OCI-LY3 (cell line): ENCODE measurements around the gene E2F3.
A peak's percentile ranks its signal among the peaks of the same experiment; 100 is the strongest.
"Not testable (repeated sequence)": the region's sequence is repeated elsewhere in the genome, so short reads cannot be mapped to it uniquely, and the experiment has no call there.

Source experiments
- H2AFZ ChIP-seq: fragments of 200-600, 300-600 bp; shearing (Covaris generic); 2 replicates; pipeline ENCODE4 v1.6.0; 2014; ENCODE audit warnings: antibody characterized with exemption, low read depth, low read length
- H3K27ac ChIP-seq: fragments of 200-600, 300-600 bp; sonication (generic); 2 replicates; pipeline ENCODE4 v1.5.1; 2014; ENCODE audit warnings: mild to moderate bottlenecking, low read length, moderate library complexity, mixed read lengths
- H3K27me3 ChIP-seq: fragments of 200-600, 300-600 bp; sonication (generic); 2 replicates; pipeline ENCODE4 v1.6.1; 2014; ENCODE audit warnings: low read depth, low read length, mixed read lengths
- H3K36me3 ChIP-seq: fragments of 200-600, 300-600 bp; sonication (generic); replicated peaks from 2 replicates; pipeline ENCODE3; 2014; ENCODE audit warnings: low read depth, low read length, mixed read lengths
- H3K4me1 ChIP-seq: fragments of 300-600, 200-600 bp; sonication (generic); 2 replicates; pipeline ENCODE4 v1.6.1; 2014; ENCODE audit warnings: low read length, mixed read lengths
- H3K4me2 ChIP-seq: fragments of 200-600, 300-600 bp; sonication (generic); 2 replicates; pipeline ENCODE4 v1.6.1; 2014; ENCODE audit warnings: low read length, mixed read lengths
- H3K4me3 ChIP-seq: fragments of 300-600, 200-600 bp; sonication (generic); 2 replicates; pipeline ENCODE4 v1.5.1; 2014; ENCODE audit warnings: antibody characterized with exemption, mild to moderate bottlenecking, low read length, moderate library complexity
- H3K79me2 ChIP-seq: fragments of 300-600, 200-600 bp; shearing (Covaris generic); 2 replicates; pipeline ENCODE4 v1.6.1; 2014; ENCODE audit warnings: mild to moderate bottlenecking, low read length, mixed read lengths
- H3K9ac ChIP-seq: fragments of 300-600, 200-600 bp; shearing (Covaris generic); 2 replicates; pipeline ENCODE4 v1.6.0; 2014; ENCODE audit warnings: mild to moderate bottlenecking, low read length, moderate library complexity
- H3K9me3 ChIP-seq: fragments of 200-600, 300-600 bp; shearing (Covaris generic); 2 replicates; pipeline ENCODE4 v1.6.1; 2014; ENCODE audit warnings: low read length, mixed read lengths; ENCODE audit not compliant: insufficient read depth
- H4K20me1 ChIP-seq: fragments of 200-600, 300-600 bp; sonication (generic); 2 replicates; pipeline ENCODE4 v1.6.1; 2016; ENCODE audit warnings: low read length, mixed read lengths; ENCODE audit not compliant: insufficient read depth
- EZH2phosphoT487 ChIP-seq: fragments of 200-600 bp; shearing (Covaris generic); IDR thresholded peaks from 2 replicates; pipeline ENCODE4 v1.6.1; 2018; ENCODE audit warnings: antibody characterized with exemption, mixed run types, low read depth
- TF ChIP-seq, protein P1 (sequence below): fragments of 200-600, 300-600 bp; sonication (generic); IDR thresholded peaks from 2 replicates; pipeline ENCODE4 v1.5.1; 2014; ENCODE audit warnings: antibody characterized with exemption, low read length, low read depth

The E2F3 gene

DNA sequence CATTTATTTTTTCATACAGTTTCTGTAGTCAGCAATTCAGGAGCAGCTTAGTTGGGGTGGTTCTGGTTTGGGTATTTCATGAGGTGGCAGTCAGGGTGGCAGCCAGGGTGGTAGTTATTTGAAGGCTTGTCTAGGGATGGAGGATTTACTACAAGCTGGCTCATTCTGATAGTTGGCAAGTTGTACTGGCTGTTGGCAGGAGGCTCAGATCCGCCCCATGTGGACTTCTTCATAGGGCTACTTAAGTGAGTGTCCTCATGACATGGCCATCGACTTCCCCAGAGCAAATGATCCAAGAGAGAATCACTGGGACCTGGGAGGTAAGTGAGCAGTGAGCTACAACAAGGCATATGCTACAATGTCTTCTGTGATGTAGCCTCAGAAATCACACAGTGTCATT lies 110.2 kb downstream of the E2F3 start:
- H3K4me2 ChIP-seq: no peak overlapping the region
- H3K36me3 ChIP-seq: no peaks in the 10 kb centered on the region
- no peaks in the 10 kb centered on the region for H3K79me2 ChIP-seq
- no peak overlapping the region for H2AFZ ChIP-seq
- no peak for TF ChIP-seq EZH2phosphoT487
- H3K9ac ChIP-seq: no peak overlapping the region
- H3K27me3 ChIP-seq: no peaks in the 10 kb centered on the region
- no peaks in the 10 kb centered on the region for H4K20me1 ChIP-seq
- H3K4me3 ChIP-seq: no peak overlapping the region
- no peaks in the 10 kb centered on the region for H3K4me1 ChIP-seq
- H3K9me3 ChIP-seq: no peaks in the 10 kb centered on the region
- no peak overlapping the region for H3K27ac ChIP-seq

DNA sequence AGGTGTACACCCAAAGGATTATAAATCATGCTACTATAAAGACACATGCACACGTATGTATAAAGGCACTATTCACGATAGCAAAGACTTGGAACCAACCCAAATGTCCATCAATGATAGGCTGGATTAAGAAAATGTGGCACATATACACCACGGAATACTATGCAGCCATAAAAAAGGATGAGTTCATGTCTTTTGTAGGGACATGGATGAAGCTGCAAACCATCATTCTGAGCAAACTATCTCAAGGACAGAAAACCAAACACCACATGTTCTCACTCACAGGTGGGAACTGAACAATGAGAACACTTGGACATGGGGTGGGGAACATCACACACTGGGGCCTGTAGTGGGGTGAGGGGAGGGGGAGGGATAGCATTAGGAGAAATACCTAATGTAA lies 123.5 kb downstream of the E2F3 start:
- not testable (repeated sequence) for H3K27ac ChIP-seq, H3K27me3 ChIP-seq, H3K9me3 ChIP-seq, H2AFZ ChIP-seq, H3K4me3 ChIP-seq, H3K4me1 ChIP-seq, H3K36me3 ChIP-seq, H3K79me2 ChIP-seq, H3K9ac ChIP-seq, H3K4me2 ChIP-seq, H4K20me1 ChIP-seq

DNA sequence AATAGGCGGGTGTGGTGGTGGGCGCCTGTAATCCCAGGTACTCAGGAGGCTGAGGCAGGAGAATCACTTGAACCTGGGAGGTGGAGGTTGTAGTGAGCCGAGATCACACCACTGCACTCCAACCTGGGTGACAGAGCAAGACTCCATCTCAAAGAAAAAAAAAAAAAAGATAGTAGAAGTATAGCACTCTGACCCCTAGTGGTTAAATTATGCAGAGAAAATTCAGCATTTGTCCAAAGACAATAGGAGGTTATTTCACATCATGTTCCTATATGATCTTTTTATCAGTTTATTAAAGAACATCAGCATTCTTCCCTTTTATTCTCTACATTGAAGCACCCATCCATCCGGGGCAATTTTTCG lies 127.4 kb downstream of the E2F3 start:
- not testable (repeated sequence) for H3K9me3 ChIP-seq, H3K27me3 ChIP-seq, H2AFZ ChIP-seq, H3K27ac ChIP-seq, H3K79me2 ChIP-seq, H3K9ac ChIP-seq, H4K20me1 ChIP-seq, H3K36me3 ChIP-seq
- 0 out of 2 replicates have a peak overlapping the region, but pooled peaks have one; percentile 60 for H3K4me2 ChIP-seq
- peak overlapping the region; percentile 59 for H3K4me3 ChIP-seq
- TF ChIP-seq, protein P1, sequence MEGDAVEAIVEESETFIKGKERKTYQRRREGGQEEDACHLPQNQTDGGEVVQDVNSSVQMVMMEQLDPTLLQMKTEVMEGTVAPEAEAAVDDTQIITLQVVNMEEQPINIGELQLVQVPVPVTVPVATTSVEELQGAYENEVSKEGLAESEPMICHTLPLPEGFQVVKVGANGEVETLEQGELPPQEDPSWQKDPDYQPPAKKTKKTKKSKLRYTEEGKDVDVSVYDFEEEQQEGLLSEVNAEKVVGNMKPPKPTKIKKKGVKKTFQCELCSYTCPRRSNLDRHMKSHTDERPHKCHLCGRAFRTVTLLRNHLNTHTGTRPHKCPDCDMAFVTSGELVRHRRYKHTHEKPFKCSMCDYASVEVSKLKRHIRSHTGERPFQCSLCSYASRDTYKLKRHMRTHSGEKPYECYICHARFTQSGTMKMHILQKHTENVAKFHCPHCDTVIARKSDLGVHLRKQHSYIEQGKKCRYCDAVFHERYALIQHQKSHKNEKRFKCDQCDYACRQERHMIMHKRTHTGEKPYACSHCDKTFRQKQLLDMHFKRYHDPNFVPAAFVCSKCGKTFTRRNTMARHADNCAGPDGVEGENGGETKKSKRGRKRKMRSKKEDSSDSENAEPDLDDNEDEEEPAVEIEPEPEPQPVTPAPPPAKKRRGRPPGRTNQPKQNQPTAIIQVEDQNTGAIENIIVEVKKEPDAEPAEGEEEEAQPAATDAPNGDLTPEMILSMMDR: peak; percentile 24
- H3K4me1 ChIP-seq: peaks cover 11% of the 10 kb centered on the region

DNA sequence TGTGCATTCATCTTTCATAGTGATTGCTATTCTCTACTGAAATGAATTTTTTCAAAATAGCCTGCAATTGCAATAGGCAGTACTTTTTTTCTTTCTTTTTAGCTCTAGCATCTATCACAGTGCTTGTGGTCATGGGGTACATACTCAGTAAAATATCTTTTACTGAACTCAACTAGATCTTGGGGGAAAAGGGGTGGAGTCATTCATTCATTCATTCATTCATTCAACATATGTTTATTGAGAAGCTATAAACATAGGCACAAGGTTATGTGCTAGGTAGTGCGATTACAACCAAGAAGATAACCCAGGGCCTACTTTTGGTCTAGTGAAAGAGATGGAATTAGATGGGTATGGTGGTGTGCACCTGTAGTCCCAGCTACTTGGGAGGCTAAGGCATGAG lies 131.2 kb downstream of the E2F3 start:
- Histone ChIP-seq H3K4me2 (no peak overlapping the region), H3K36me3 (no peaks in the 10 kb centered on the region), H3K4me1 (peaks cover 18% of the 10 kb centered on the region), H3K9ac (no peak overlapping the region), H3K9me3 (no peaks in the 10 kb centered on the region), H3K27me3 (no peaks in the 10 kb centered on the region), H3K4me3 (no peak overlapping the region), H2AFZ (no peak overlapping the region), H3K27ac (no peak overlapping the region), H3K79me2 (peaks cover 27% of the 10 kb centered on the region), H4K20me1 (no peaks in the 10 kb centered on the region)
- no peak for TF ChIP-seq EZH2phosphoT487

DNA sequence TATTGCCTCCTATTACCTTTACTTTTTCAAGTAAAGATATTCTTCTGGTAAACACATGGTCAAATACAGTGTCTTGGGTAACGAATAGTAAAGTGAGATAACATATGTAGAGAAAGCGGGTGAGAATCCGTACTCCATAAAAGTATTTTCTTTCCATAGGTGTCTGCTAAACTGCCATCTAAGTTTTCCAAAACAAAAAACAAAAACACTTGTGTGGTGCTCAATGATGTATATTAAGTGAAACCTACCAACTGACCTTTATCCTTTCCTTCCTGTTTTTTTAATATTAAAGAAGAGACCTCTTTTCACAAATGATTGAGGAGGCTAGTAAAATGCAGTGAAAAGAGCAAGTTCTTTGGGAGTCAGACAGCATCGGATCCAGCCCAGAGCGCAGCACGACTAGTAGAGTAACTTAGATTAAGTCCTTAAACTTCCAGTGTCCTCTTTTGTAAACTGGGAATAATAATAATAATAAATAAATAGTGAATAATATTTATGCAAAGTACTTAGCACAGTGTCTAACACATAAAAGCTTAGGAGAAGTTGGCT lies 132.1 kb downstream of the E2F3 start:
- H3K4me1 ChIP-seq: peaks cover 13% of the 10 kb centered on the region
- H3K4me3 ChIP-seq: peak overlapping the region; percentile 93
- H2AFZ ChIP-seq: peak overlapping the region; percentile 76; the same call in 1 of the 2 replicates
- H3K9ac ChIP-seq: peak overlapping the region; percentile 14; the same call in 1 of the 2 replicates
- no peaks in the 10 kb centered on the region for H3K27me3 ChIP-seq
- H3K9me3 ChIP-seq: no peaks in the 10 kb centered on the region
- H3K36me3 ChIP-seq: no peaks in the 10 kb centered on the region
- peaks cover 32% of the 10 kb centered on the region for H3K79me2 ChIP-seq
- H3K27ac ChIP-seq: no peak overlapping the region
- TF ChIP-seq, protein P1: no peak
- no peak for TF ChIP-seq EZH2phosphoT487
- no peaks in the 10 kb centered on the region for H4K20me1 ChIP-seq
- H3K4me2 ChIP-seq: peak overlapping the region; percentile 74
